ENCODE data around the gene ZNF519.

ZNF519 gene

DNA sequence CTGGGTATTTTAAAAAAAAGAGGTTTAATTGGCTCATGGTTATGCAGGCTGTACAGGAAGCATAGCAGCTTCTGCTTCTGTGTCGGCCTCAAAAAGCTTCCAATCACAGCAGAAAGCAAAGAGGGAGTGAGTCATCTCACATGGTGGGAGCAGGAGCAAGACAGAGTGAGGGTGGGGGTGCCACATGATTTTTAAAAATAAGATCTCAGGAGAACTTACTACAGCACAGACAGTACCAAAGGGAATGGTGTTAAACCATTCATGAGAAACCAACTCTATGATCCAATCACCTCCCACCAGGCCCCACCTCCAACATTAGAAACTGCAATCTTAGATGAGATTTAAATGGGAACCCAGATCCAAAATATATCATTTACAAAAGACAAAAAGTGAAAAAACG, 14.6 kb downstream of the ZNF519 start:
- no peaks in the 10 kb centered on the region for H3K36me3 ChIP-seq (ENCODE audit: control insufficient read depth in 1 of 2, insufficient read depth in 2 of 2, low read length in 2 of 2)
- no peak overlapping the region for H3K27ac ChIP-seq (ENCODE audit: low read length)
- H3K9me3 ChIP-seq (ENCODE audit: control insufficient read depth in 1 of 2, low read length in 2 of 2): peaks cover 0 to 5% of the 10 kb centered on the region in 2 donors
- no peaks in the 10 kb centered on the region for H3K27me3 ChIP-seq (ENCODE audit: low read depth, low read length)
- H3K4me1 ChIP-seq (ENCODE audit: control insufficient read depth in 1 of 2, insufficient read depth in 2 of 2, low read length in 2 of 2): no peaks in the 10 kb centered on the region
- H3K4me3 ChIP-seq (ENCODE audit: low read depth in 1 of 2, low read length in 2 of 2): no peak overlapping the region

DNA sequence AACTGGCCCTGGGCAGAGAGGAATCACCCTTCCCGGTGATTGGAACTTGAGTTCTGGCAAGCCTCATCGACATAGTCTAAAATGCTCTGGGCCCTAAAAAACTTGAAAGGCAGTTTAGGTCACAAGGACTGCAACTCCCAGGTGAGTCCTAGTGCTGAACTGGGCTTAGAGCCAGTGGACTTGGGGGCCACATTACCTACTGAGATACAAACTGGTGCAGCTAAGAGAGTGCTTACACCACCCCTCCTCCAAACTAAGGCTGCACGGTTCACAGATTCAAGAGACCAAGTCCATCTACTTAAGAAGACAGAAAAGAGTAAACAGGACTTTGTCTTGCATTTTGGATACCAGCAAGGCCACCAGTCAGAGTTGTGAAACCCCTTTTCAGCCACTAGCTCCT, 25.3 kb downstream of the ZNF519 start:
- no peaks in the 10 kb centered on the region for H3K27me3 ChIP-seq (ENCODE audit: low read depth, low read length)
- H3K27ac ChIP-seq (ENCODE audit: low read length): no peak overlapping the region
- H3K4me1 ChIP-seq (ENCODE audit: control insufficient read depth in 1 of 2, insufficient read depth in 2 of 2, low read length in 2 of 2): no peaks in the 10 kb centered on the region
- H3K36me3 ChIP-seq (ENCODE audit: control insufficient read depth in 1 of 2, insufficient read depth in 2 of 2, low read length in 2 of 2): no peaks in the 10 kb centered on the region
- H3K4me3 ChIP-seq (ENCODE audit: low read depth in 1 of 2, low read length in 2 of 2): no peak overlapping the region
- peaks cover 0 to 9% of the 10 kb centered on the region in 2 donors for H3K9me3 ChIP-seq (ENCODE audit: control insufficient read depth in 1 of 2, low read length in 2 of 2)

GRCh38 chr18:14104906-14105748, 27.1 kb downstream of the ZNF519 start:
- Histone ChIP-seq H3K27me3 (ENCODE audit: low read depth, low read length) (no peaks in the 10 kb centered on the region), H3K9me3 (ENCODE audit: control insufficient read depth in 1 of 2, low read length in 2 of 2) (peaks cover 0 to 9% of the 10 kb centered on the region in 2 donors), H3K27ac (ENCODE audit: low read length) (no peak overlapping the region), H3K36me3 (ENCODE audit: control insufficient read depth in 1 of 2, insufficient read depth in 2 of 2, low read length in 2 of 2) (peaks cover 0 to 8% of the 10 kb centered on the region in 2 donors), H3K4me1 (ENCODE audit: control insufficient read depth in 1 of 2, insufficient read depth in 2 of 2, low read length in 2 of 2) (no peaks in the 10 kb centered on the region), H3K4me3 (ENCODE audit: low read depth in 1 of 2, low read length in 2 of 2) (no peak overlapping the region)

GRCh38 chr18:14104201-14104600, 28.0 kb downstream of the ZNF519 start:
- Histone ChIP-seq H3K27ac (ENCODE audit: low read length) (no peak overlapping the region), H3K4me3 (ENCODE audit: low read depth in 1 of 2, low read length in 2 of 2) (no peak overlapping the region), H3K9me3 (ENCODE audit: control insufficient read depth in 1 of 2, low read length in 2 of 2) (peaks cover 0 to 6% of the 10 kb centered on the region in 2 donors), H3K4me1 (ENCODE audit: control insufficient read depth in 1 of 2, insufficient read depth in 2 of 2, low read length in 2 of 2) (no peaks in the 10 kb centered on the region), H3K36me3 (ENCODE audit: control insufficient read depth in 1 of 2, insufficient read depth in 2 of 2, low read length in 2 of 2) (peaks cover 0 to 8% of the 10 kb centered on the region in 2 donors), H3K27me3 (ENCODE audit: low read depth, low read length) (no peaks in the 10 kb centered on the region)

- Histone ChIP-seq H3K27me3 (ENCODE audit: low read depth, low read length) (no peaks in the 10 kb centered on the region), H3K36me3 (ENCODE audit: control insufficient read depth in 1 of 2, insufficient read depth in 2 of 2, low read length in 2 of 2) (peaks cover 0 to 20% of the 10 kb centered on the region in 2 donors), H3K9me3 (ENCODE audit: control insufficient read depth in 1 of 2, low read length in 2 of 2) (peaks cover 0 to 6% of the 10 kb centered on the region in 2 donors), H3K4me3 (ENCODE audit: low read depth in 1 of 2, low read length in 2 of 2) (no peak overlapping the region), H3K27ac (ENCODE audit: low read length) (no peak overlapping the region), H3K4me1 (ENCODE audit: control insufficient read depth in 1 of 2, insufficient read depth in 2 of 2, low read length in 2 of 2) (no peaks in the 10 kb centered on the region)
These were observed 31.5 kb downstream of the ZNF519 start for GRCh38 chr18:14100503-14101286.

GRCh38 chr18:14098428-14098827, 33.8 kb downstream of the ZNF519 start:
- Histone ChIP-seq H3K27ac (ENCODE audit: low read length) (no peak overlapping the region), H3K4me3 (ENCODE audit: low read depth in 1 of 2, low read length in 2 of 2) (no peak overlapping the region), H3K36me3 (ENCODE audit: control insufficient read depth in 1 of 2, insufficient read depth in 2 of 2, low read length in 2 of 2) (peaks cover 0 to 20% of the 10 kb centered on the region in 2 donors), H3K9me3 (ENCODE audit: control insufficient read depth in 1 of 2, low read length in 2 of 2) (no peaks in the 10 kb centered on the region), H3K27me3 (ENCODE audit: low read depth, low read length) (no peaks in the 10 kb centered on the region), H3K4me1 (ENCODE audit: control insufficient read depth in 1 of 2, insufficient read depth in 2 of 2, low read length in 2 of 2) (no peaks in the 10 kb centered on the region)

GRCh38 chr18:14097761-14098160, 34.5 kb downstream of the ZNF519 start:
- Histone ChIP-seq H3K4me3 (ENCODE audit: low read depth in 1 of 2, low read length in 2 of 2) (no peak overlapping the region), H3K27ac (ENCODE audit: low read length) (no peak overlapping the region), H3K36me3 (ENCODE audit: control insufficient read depth in 1 of 2, insufficient read depth in 2 of 2, low read length in 2 of 2) (peaks cover 0 to 20% of the 10 kb centered on the region in 2 donors), H3K27me3 (ENCODE audit: low read depth, low read length) (no peaks in the 10 kb centered on the region), H3K9me3 (ENCODE audit: control insufficient read depth in 1 of 2, low read length in 2 of 2) (no peaks in the 10 kb centered on the region), H3K4me1 (ENCODE audit: control insufficient read depth in 1 of 2, insufficient read depth in 2 of 2, low read length in 2 of 2) (no peaks in the 10 kb centered on the region)

- no peaks in the 10 kb centered on the region for H3K27me3 ChIP-seq (ENCODE audit: low read depth, low read length)
- no peak overlapping the region for H3K27ac ChIP-seq (ENCODE audit: low read length)
- H3K9me3 ChIP-seq (ENCODE audit: control insufficient read depth in 1 of 2, low read length in 2 of 2): no peaks in the 10 kb centered on the region
- H3K4me1 ChIP-seq (ENCODE audit: control insufficient read depth in 1 of 2, insufficient read depth in 2 of 2, low read length in 2 of 2): no peaks in the 10 kb centered on the region
- peaks cover 0 to 13% of the 10 kb centered on the region in 2 donors for H3K36me3 ChIP-seq (ENCODE audit: control insufficient read depth in 1 of 2, insufficient read depth in 2 of 2, low read length in 2 of 2)
- no peak overlapping the region for H3K4me3 ChIP-seq (ENCODE audit: low read depth in 1 of 2, low read length in 2 of 2)
These were observed 38.8 kb downstream of the ZNF519 start for GRCh38 chr18:14093307-14093915.

DNA sequence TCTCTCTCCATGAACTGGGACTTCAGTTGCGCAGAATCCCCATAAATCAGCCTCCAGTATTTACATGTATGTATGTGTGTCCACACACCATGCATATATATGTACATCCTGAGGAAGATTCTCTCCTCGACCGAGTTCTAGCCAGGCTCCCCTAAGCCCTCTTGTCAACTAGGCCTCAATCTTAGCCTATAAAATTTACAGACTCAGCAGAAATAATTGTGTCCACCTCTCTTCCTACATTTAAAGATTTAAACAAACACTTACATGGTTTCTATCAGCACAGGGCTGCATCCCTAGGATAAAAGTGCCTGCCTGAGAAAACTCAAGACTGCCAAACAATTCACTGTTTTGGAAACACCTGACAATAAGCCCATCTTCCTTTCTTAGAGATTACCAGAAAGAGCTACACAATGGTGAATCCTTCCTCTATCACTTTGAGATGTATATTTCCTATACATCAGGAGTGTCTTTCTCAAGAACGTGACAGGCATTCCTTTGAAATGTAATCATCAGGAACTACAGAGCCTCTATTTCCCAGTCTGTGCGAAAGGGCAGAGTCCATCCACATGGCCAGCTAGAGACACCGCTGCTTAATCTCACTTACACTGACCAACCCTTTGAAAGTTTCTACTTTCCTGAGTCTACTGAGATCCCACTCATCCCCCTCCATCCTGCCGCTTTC, 39.5 kb downstream of the ZNF519 start:
- H3K27me3 ChIP-seq (ENCODE audit: low read depth, low read length): no peaks in the 10 kb centered on the region
- peaks cover 0 to 13% of the 10 kb centered on the region in 2 donors for H3K36me3 ChIP-seq (ENCODE audit: control insufficient read depth in 1 of 2, insufficient read depth in 2 of 2, low read length in 2 of 2)
- no peaks in the 10 kb centered on the region for H3K4me1 ChIP-seq (ENCODE audit: control insufficient read depth in 1 of 2, insufficient read depth in 2 of 2, low read length in 2 of 2)
- no peaks in the 10 kb centered on the region for H3K9me3 ChIP-seq (ENCODE audit: control insufficient read depth in 1 of 2, low read length in 2 of 2)
- H3K27ac ChIP-seq (ENCODE audit: low read length): no peak overlapping the region
- no peak overlapping the region for H3K4me3 ChIP-seq (ENCODE audit: low read depth in 1 of 2, low read length in 2 of 2)

- H3K27ac ChIP-seq (ENCODE audit: low read length): no peak overlapping the region
- H3K4me1 ChIP-seq (ENCODE audit: control insufficient read depth in 1 of 2, insufficient read depth in 2 of 2, low read length in 2 of 2): no peaks in the 10 kb centered on the region
- H3K27me3 ChIP-seq (ENCODE audit: low read depth, low read length): no peaks in the 10 kb centered on the region
- no peaks in the 10 kb centered on the region for H3K9me3 ChIP-seq (ENCODE audit: control insufficient read depth in 1 of 2, low read length in 2 of 2)
- no peak overlapping the region for H3K4me3 ChIP-seq (ENCODE audit: low read depth in 1 of 2, low read length in 2 of 2)
- H3K36me3 ChIP-seq (ENCODE audit: control insufficient read depth in 1 of 2, insufficient read depth in 2 of 2, low read length in 2 of 2): no peaks in the 10 kb centered on the region
These were observed 42.5 kb downstream of the ZNF519 start for GRCh38 chr18:14089781-14090180.

DNA sequence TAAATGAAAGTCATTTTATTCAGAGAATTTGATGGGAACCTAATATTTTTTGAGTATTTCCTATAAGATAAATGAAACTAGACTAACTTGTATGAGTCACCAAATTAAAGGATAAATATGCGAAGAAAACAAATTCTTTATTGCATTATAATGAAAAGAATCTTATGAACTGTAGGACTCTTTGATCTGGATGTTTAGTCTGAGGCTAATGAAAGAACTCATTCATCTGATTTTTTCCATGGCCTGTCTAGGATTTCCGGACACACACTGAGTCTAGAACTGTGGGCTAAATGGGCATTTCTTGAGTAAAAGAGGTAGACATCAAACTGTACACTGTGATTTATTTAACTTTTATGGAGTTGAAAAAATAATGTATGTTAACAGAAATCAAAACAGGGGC, 43.0 kb downstream of the ZNF519 start:
- H3K9me3 ChIP-seq (ENCODE audit: control insufficient read depth in 1 of 2, low read length in 2 of 2): no peaks in the 10 kb centered on the region
- no peaks in the 10 kb centered on the region for H3K36me3 ChIP-seq (ENCODE audit: control insufficient read depth in 1 of 2, insufficient read depth in 2 of 2, low read length in 2 of 2)
- H3K27me3 ChIP-seq (ENCODE audit: low read depth, low read length): no peaks in the 10 kb centered on the region
- no peak overlapping the region for H3K27ac ChIP-seq (ENCODE audit: low read length)
- H3K4me3 ChIP-seq (ENCODE audit: low read depth in 1 of 2, low read length in 2 of 2): no peak overlapping the region
- H3K4me1 ChIP-seq (ENCODE audit: control insufficient read depth in 1 of 2, insufficient read depth in 2 of 2, low read length in 2 of 2): no peaks in the 10 kb centered on the region
